Stimulated activated CD8-positive, alpha-beta memory T cell treated with anti-CD3 and anti-CD28 coated beads, Interleukin-4, amount 100 ng/mL, for 24 hours (primary cell): ENCODE results near the gene CASP9.

Experiments
- DNase-seq: peaks from one replicate; pipeline ENCODE4 v3.0.0-alpha.2; 2020; ENCODE audit warnings: low read depth

The CASP9 gene

GRCh38 chr1:15445390-15446122 lies 78.5 kb downstream of the CASP9 start:
- no peak for DNase-seq

- no peak for DNase-seq
Observed at GRCh38 chr1:15444468-15445389, 79.3 kb downstream of the CASP9 start.

GRCh38 chr1:15443281-15443680 lies 80.7 kb downstream of the CASP9 start:
- DNase-seq, result no peak

- DNase-seq, result no peak
Observed at GRCh38 chr1:15442759-15443158, 81.3 kb downstream of the CASP9 start.

- DNase-seq, result no peak
Observed at GRCh38 chr1:15442119-15442518, 81.9 kb downstream of the CASP9 start.
